Peyer's patch (tissue), 4 donors: ENCODE data around the gene GPR158.

Source experiments
- CTCF ChIP-seq, 6 experiments: fragments of 450-650 bp in 4 of 6; fragments of 200-600 bp in 2 of 6; sonication (generic) in 1 of 6; IDR thresholded peaks; one replicate each; pipeline ENCODE4 v1.5.1; 2017 to 2019; ENCODE audit warnings: antibody characterized with exemption in 6 of 6, mild to moderate bottlenecking in 3 of 6, moderate library complexity in 1 of 6
- POLR2A ChIP-seq, 2 donors: fragments of 450-650 bp; IDR thresholded peaks; one replicate each; pipeline ENCODE4 v1.5.1; 2017; ENCODE audit warnings: antibody characterized with exemption in 2 of 2, mild to moderate bottlenecking in 2 of 2, moderate library complexity in 2 of 2

GRCh38 chr10:25555865-25556264, 381.1 kb downstream of the GPR158 start:
- TF ChIP-seq CTCF (IDR thresholded peaks at IDR 0.05) (no peak), POLR2A (IDR thresholded peaks at IDR 0.05) (no peak)
